22Rv1 (cell line): ENCODE measurements around the gene DOK1.

Source experiments
- ZFX ChIP-seq: fragments of 450-650 bp; IDR thresholded peaks from 2 replicates; pipeline ENCODE4 v1.6.1; 2017; ENCODE audit warnings: antibody characterized with exemption, borderline replicate concordance
- TF ChIP-seq, protein P1 (sequence below): fragments of 450-650 bp; IDR thresholded peaks from 2 replicates; pipeline ENCODE4 v1.5.1; 2017; ENCODE audit warnings: mild to moderate bottlenecking

- TF ChIP-seq, protein P1, sequence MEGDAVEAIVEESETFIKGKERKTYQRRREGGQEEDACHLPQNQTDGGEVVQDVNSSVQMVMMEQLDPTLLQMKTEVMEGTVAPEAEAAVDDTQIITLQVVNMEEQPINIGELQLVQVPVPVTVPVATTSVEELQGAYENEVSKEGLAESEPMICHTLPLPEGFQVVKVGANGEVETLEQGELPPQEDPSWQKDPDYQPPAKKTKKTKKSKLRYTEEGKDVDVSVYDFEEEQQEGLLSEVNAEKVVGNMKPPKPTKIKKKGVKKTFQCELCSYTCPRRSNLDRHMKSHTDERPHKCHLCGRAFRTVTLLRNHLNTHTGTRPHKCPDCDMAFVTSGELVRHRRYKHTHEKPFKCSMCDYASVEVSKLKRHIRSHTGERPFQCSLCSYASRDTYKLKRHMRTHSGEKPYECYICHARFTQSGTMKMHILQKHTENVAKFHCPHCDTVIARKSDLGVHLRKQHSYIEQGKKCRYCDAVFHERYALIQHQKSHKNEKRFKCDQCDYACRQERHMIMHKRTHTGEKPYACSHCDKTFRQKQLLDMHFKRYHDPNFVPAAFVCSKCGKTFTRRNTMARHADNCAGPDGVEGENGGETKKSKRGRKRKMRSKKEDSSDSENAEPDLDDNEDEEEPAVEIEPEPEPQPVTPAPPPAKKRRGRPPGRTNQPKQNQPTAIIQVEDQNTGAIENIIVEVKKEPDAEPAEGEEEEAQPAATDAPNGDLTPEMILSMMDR = peak; percentile 53
- no peak for TF ChIP-seq ZFX
Observed at GRCh38 chr2:74532222-74532621, 22.3 kb upstream of the DOK1 start.
